Sigmoid colon (tissue), 7 donors: ENCODE results near the gene MPPED1. TPM values are rescaled to one million over a fixed set of nuclear protein-coding genes. Genes with fewer than 3 reads are reported as not detected.

Source experiments
- DNase-seq: peaks from one replicate; pipeline ENCODE4 v3.0.0-alpha.2; 2019
- H3K27ac ChIP-seq, 4 donors: fragments of 200-600 bp; sonication (generic); one replicate each; pipeline ENCODE4 v1.5.1; 2016 to 2019; ENCODE audit warnings: mild to moderate bottlenecking in 1 of 4
- H3K27me3 ChIP-seq, 3 donors: fragments of 200-600 bp; sonication (generic); one replicate each; pipeline ENCODE4 v1.5.1; 2019; ENCODE audit warnings: mild to moderate bottlenecking in 1 of 3
- H3K36me3 ChIP-seq, 4 donors: fragments of 200-600 bp; sonication (generic); one replicate each; pipeline ENCODE4 v1.5.1; 2016 to 2019
- H3K4me1 ChIP-seq, 4 donors: fragments of 200-600 bp; sonication (generic); one replicate each; pipeline ENCODE4 v1.5.1; 2017 to 2019
- H3K4me3 ChIP-seq, 4 donors: fragments of 200-600 bp; sonication (generic); one replicate each; pipeline ENCODE4 v1.5.1; 2017 to 2019; ENCODE audit warnings: mild to moderate bottlenecking in 2 of 4, moderate library complexity in 1 of 4
- H3K9me3 ChIP-seq, 4 donors: fragments of 200-600 bp in 3 of 4; sonication (generic) in 3 of 4; one replicate each; pipeline versions ENCODE4 v1.5.1 to v1.6.1; 2013 to 2019
- EP300 ChIP-seq, 4 donors: sonication (generic); formaldehyde crosslinking; IDR thresholded peaks; one replicate each; pipeline ENCODE4 v1.6.1; 2017; ENCODE audit warnings: antibody characterized with exemption in 4 of 4
- POLR2A ChIP-seq, 2 donors: fragments of 450-650 bp; IDR thresholded peaks; one replicate each; pipeline ENCODE4 v1.6.1; 2016; ENCODE audit warnings: antibody characterized with exemption in 2 of 2, mild to moderate bottlenecking in 2 of 2, moderate library complexity in 2 of 2
- POLR2AphosphoS5 ChIP-seq, 4 donors: sonication (generic); formaldehyde crosslinking; IDR thresholded peaks; one replicate each; pipeline ENCODE4 v1.6.1; 2017; ENCODE audit warnings: antibody characterized with exemption in 4 of 4
- WGBS, 2 donors: extraction: QIAGEN DNeasy Blood & Tissue Kit; methylation state at CpG; one replicate each; pipeline ENCODE4 v1.1.7; 2013; 5-methylcytosine and 5-hydroxymethylcytosine counted together
- intact Hi-C: fragments of 100-400 bp; cut with DNase I; formaldehyde crosslinking; loops from one replicate; pipeline ENCODE4 v1.15.1; 2023
- polyA plus RNA-seq, 3 donors: library from polyadenylated mRNA; stranded (reverse); fragments of 200-250 nt; gene quantifications; one replicate each; pipeline ENCODE4 v1.2.3, GENCODE V29; 2013
- total RNA-seq, 4 donors: library from RNA; depleted of rRNA; stranded (reverse); fragments of >200 nt; gene quantifications; one replicate each; pipeline ENCODE4 v1.1.0, GENCODE V29; 2016
- TF ChIP-seq, protein P1 (sequence below), 4 experiments: fragments of 450-650 bp in 3 of 4; fragments of 200-600 bp in 1 of 4; IDR thresholded peaks; one replicate each; pipeline ENCODE4 v1.5.1; 2016 to 2019; ENCODE audit warnings: antibody characterized with exemption in 4 of 4, mild to moderate bottlenecking in 3 of 4, moderate library complexity in 2 of 4
- donor health status: healthy with polysubstance abuse.
- donor health status: Bipolar disorder and iron deficiency.
- donor health status: healthy.

MPPED1 gene
- total and polyA plus RNA-seq, 7 donors = not detected

DNA sequence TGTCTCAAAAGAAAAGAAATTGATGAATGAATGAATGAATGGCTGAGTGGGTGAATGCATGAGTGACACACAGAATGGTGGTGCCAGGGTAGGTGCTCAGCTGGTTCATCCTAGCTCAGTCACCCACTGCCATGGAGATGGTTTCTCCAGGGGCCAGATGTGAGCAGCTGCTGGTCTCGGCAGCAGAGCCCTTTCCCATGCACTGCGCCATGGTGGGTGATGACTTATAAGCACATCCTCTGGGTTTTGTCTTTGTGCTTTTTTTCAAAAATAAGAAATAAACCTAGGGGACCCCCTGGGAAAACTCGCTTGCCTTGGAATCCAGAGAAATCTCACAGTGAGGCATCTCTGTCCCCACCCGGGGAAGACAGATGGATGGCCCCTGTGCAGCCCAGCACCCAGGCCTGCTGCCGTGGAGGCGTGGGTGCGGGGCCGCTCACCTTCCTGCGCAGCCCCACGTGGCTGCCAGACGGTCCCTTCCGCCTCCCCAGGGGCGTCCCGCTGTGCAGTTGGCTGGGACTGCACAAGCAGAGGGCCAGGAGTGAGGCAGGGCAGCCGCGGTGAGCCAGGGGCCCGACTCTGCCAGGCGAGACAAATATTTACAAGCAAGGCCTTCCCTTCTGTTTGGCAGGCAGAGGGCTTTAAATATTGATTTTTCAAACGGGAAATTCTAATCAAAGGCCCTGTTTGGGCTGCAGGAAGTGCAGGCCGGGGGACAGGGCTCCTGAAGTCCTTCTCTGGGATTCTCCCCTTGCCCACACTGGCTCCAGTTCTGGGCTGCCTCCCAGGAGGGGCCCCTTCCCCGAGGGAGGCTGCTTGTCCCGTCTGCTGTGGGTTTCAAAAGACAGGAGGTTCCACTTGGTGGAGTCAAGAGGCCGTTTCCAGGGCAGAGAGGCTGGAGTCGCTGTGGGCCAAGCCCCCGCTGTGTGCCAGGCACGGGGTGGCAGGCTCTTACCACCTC is 24.3 kb downstream of the MPPED1 start:
- peaks cover 0 to 46% (median 8%) of the 10 kb centered on the region in 3 donors for H3K27me3 ChIP-seq
- intact Hi-C loops = no loop called here
- no peaks in the 10 kb centered on the region for H3K4me1 ChIP-seq
- DNase-seq = no peak
- WGBS, 2 donors = 33 to 50% methylated on average over 26 of the region's 26 CpGs
- H3K4me3 ChIP-seq = no peak overlapping the region
- H3K36me3 ChIP-seq = no peaks in the 10 kb centered on the region
- TF ChIP-seq POLR2A (IDR thresholded peaks at IDR 0.05) = no peak
- TF ChIP-seq EP300 (IDR thresholded peaks at IDR 0.05) = no peak
- no peak overlapping the region for H3K27ac ChIP-seq
- no peaks in the 10 kb centered on the region for H3K9me3 ChIP-seq

DNA sequence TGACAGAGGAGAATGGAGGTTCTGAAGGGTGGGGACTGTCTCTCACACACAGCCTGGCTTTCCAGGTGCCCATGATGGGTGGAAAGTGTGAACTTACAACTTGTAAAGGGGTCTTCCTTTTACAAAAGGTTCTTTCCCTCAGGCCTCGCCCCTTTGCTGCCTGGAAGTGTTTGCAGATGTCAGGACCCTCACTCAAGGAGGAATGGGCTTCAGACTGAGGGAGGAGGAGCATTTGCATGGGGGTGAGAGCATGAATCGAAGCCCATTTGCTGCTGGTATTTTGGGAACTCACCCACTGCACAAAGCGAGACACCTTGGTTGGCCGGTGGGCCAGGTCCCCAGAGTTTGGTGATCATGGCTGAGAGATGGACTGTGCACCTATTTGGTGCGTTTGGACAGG is 25.1 kb downstream of the MPPED1 start:
- intact Hi-C loops = no loop called here
- Histone ChIP-seq H3K4me3 (no peak overlapping the region), H3K4me1 (no peaks in the 10 kb centered on the region), H3K36me3 (no peaks in the 10 kb centered on the region), H3K27ac (no peak overlapping the region), H3K27me3 (peaks cover 0 to 39% (median 8%) of the 10 kb centered on the region in 3 donors), H3K9me3 (no peaks in the 10 kb centered on the region)
- no peak for DNase-seq
- TF ChIP-seq POLR2AphosphoS5 (IDR thresholded peaks at IDR 0.05) (no peak), POLR2A (IDR thresholded peaks at IDR 0.05) (no peak), EP300 (IDR thresholded peaks at IDR 0.05) (no peak)
- TF ChIP-seq, protein P1, sequence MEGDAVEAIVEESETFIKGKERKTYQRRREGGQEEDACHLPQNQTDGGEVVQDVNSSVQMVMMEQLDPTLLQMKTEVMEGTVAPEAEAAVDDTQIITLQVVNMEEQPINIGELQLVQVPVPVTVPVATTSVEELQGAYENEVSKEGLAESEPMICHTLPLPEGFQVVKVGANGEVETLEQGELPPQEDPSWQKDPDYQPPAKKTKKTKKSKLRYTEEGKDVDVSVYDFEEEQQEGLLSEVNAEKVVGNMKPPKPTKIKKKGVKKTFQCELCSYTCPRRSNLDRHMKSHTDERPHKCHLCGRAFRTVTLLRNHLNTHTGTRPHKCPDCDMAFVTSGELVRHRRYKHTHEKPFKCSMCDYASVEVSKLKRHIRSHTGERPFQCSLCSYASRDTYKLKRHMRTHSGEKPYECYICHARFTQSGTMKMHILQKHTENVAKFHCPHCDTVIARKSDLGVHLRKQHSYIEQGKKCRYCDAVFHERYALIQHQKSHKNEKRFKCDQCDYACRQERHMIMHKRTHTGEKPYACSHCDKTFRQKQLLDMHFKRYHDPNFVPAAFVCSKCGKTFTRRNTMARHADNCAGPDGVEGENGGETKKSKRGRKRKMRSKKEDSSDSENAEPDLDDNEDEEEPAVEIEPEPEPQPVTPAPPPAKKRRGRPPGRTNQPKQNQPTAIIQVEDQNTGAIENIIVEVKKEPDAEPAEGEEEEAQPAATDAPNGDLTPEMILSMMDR (IDR thresholded peaks at IDR 0.05) = no peak
- WGBS, 2 donors = 70 to 86% methylated on average over 5 of the region's 5 CpGs

DNA sequence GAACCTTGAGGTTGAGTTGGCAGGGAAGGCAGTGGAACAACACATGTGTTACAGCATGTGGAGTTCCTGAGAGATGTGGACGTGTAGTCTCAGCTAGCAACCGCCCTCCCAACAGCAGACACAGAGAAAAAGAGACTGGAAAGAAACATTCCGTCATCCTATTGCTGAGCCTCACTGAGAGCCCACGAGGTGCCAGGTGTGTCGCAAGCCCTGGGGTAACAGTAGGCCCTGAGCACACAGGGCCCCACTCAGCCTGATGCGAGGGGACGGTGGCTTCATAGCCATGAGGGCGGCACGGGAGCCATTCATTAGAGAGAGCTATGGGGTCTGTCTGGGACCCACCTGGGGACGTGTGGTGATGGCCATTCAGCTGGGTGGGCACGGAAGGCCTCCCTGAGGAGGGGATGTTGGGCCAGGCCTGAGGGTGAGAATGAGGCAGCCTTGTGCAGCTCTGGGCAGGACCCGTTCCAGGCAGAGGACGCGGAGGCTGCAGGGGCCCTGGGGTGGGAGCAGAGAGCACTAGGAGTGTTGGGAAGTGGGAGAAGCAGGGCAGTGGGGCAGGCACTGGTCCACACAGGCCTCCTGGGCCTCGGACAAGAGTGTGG is 26.2 kb downstream of the MPPED1 start:
- Histone ChIP-seq H3K36me3 (no peaks in the 10 kb centered on the region), H3K9me3 (no peaks in the 10 kb centered on the region), H3K4me3 (no peak overlapping the region), H3K27me3 (peaks cover 0 to 34% (median 8%) of the 10 kb centered on the region in 3 donors), H3K4me1 (no peaks in the 10 kb centered on the region), H3K27ac (no peak overlapping the region)
- WGBS, 2 donors = 76 to 87% methylated on average over 15 of the region's 15 CpGs
- TF ChIP-seq, protein P1 (IDR thresholded peaks at IDR 0.05) = no peak
- TF ChIP-seq EP300 (IDR thresholded peaks at IDR 0.05) = no peak
- DNase-seq = no peak
- intact Hi-C loops = no loop called here

DNA sequence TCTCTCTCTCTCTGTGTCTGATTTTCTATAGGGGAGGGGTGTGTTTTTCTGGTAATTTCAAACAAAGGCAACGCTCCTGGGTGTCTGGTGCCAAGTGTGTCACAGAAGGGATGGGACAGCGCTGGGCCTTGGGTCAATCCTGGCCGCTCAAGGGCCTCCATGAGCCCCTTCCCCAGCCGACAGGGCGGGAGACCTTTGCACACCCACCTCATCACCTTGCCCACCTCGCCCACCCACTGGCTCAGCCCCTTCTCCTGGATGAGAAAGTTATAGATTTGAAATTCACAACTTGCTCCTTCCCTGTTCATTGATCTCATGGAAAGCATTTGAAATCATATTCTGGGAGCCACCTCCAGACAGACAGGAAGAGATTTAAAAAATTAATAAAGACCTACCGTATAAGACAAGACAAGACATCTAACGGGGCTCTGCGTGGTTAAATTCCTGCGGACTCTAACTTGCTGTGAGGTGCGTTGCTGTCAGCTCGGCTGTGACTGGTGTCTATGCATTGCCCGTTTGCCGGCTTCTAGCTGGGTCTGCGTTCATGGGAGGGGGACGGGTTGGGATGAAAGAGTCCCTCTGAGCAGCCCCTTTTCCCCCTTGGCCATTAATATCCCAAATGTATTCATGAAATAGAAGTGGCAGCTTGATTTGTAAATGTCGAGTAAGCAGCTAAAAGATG is 27.0 kb downstream of the MPPED1 start:
- Histone ChIP-seq H3K27ac (no peak overlapping the region), H3K36me3 (no peaks in the 10 kb centered on the region), H3K9me3 (no peaks in the 10 kb centered on the region), H3K4me1 (no peaks in the 10 kb centered on the region), H3K27me3 (peaks cover 0 to 29% (median 8%) of the 10 kb centered on the region in 3 donors), H3K4me3 (no peak overlapping the region)
- intact Hi-C loops = no loop called here
- TF ChIP-seq EP300 (IDR thresholded peaks at IDR 0.05) (no peak), POLR2AphosphoS5 (IDR thresholded peaks at IDR 0.05) (no peak), POLR2A (IDR thresholded peaks at IDR 0.05) (no peak)
- TF ChIP-seq, protein P1 (IDR thresholded peaks at IDR 0.05) = no peak
- no peak for DNase-seq
- WGBS, 2 donors = 75 to 88% methylated on average over 17 of the region's 17 CpGs
